ENCODE measurements around the gene IFIT1. TPM values are rescaled to one million over a fixed set of nuclear protein-coding genes. Genes with fewer than 3 reads are reported as not detected.
"Not testable (repeated sequence)": the region's sequence is repeated elsewhere in the genome, so short reads cannot be mapped to it uniquely, and the experiment has no call there.

Gene IFIT1, protein sequence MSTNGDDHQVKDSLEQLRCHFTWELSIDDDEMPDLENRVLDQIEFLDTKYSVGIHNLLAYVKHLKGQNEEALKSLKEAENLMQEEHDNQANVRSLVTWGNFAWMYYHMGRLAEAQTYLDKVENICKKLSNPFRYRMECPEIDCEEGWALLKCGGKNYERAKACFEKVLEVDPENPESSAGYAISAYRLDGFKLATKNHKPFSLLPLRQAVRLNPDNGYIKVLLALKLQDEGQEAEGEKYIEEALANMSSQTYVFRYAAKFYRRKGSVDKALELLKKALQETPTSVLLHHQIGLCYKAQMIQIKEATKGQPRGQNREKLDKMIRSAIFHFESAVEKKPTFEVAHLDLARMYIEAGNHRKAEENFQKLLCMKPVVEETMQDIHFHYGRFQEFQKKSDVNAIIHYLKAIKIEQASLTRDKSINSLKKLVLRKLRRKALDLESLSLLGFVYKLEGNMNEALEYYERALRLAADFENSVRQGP
- total RNA-seq: 1 to 10 TPM; 5.9 to 6.0 TPM

- Mint-ChIP-seq H3K27ac (peak within 1 kb of the TSS; percentile 70), H3K36me3 (ENCODE audit: low read depth) (no peaks in the 10 kb centered on the region), H3K9me3 (no peaks in the 10 kb centered on the region), H3K4me3 (peak within 1 kb of the TSS; percentile 73), H3K27me3 (ENCODE audit: low read depth) (no peaks in the 10 kb centered on the region), H3K4me1 (ENCODE audit: low read depth) (peaks cover 30% of the 10 kb centered on the region)
- peak; percentile 52 for DNase-seq
- CTCF ChIA-PET: interaction anchor here (0.6 to 2.6 kb wide), 9 partner anchors 8 to 264 kb away, joined by 3 to 8 read pairs (median 4); partner anchors contain the start of gene IFIT5
- intact Hi-C loops (cut with micrococcal nuclease): loop anchor here (1.0 to 2.0 kb wide), 3 partner anchors 22 to 172 kb away; partner anchors contain the start of gene IFIT5
These were observed at the start of gene IFIT1 for GRCh38 chr10:89391907-89392756. IFIT1 (plus strand) TSS chr10:89392623; CDS start chr10:89392713, 90 bp downstream.

DNA sequence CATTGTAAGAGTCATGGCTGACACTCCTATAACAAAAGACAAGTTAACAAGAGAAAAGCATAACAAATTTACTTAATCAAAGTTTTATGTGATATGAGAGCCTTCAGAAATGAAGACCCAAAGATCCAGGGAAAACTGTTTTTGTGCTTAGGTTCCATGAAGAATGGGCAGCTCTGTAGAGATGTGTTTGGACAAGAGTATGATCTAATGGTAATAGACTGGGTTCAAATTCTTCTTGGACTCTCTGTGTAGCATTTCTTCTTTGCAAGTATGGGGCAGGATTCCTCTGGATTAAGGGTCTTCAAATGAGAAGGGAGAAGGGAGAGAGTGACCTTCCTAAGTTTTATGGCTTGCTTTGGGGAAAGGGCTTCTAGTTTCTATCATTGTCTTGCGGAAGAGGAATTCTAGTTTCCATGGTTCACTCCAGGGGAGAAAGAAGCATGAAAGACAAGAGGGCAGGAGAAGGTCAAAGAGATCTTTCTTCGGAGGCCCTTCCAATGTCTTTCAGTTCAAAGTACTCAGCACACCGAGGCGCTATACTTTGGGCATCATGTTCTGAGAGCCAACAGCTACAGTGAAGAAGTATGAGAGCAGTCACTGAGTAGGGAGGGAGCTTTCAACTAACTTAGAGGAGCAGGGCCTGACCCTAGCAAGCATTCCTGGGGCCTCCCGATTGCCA, 49.2 kb upstream of the IFIT1 start:
- peaks cover 8% of the 10 kb centered on the region for H3K4me1 Mint-ChIP-seq (ENCODE audit: low read depth)
- no peak overlapping the region for H3K4me3 Mint-ChIP-seq
- peaks cover 2% of the 10 kb centered on the region for H3K36me3 Mint-ChIP-seq (ENCODE audit: low read depth)
- CTCF ChIA-PET: no interaction called here
- H3K9me3 Mint-ChIP-seq: no peaks in the 10 kb centered on the region
- DNase-seq: no peak
- intact Hi-C loops (cut with micrococcal nuclease): no loop called here
- no peaks in the 10 kb centered on the region for H3K27me3 Mint-ChIP-seq (ENCODE audit: low read depth)
- no peak overlapping the region for H3K27ac Mint-ChIP-seq

DNA sequence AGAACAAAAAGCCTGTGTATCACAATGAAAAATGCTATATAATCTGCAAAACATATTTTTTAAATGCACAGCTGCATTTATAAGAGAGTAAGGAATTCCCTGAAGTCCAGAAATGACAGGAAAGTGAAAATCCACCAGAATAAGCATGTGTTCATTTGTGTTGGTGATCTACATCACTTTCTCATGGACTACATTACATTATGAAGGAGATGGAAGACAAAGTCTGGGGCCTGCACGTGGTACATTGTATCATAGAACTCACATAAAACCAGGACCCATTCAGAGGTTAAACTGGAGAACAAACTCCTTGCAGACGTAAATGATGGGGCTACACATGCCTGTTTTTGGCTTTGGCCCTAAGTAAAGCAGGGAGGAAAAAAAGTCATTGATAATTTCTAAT, 48.3 kb upstream of the IFIT1 start:
- no peak for DNase-seq
- intact Hi-C loops (cut with micrococcal nuclease): no loop called here
- H3K27ac Mint-ChIP-seq: no peak overlapping the region
- H3K27me3 Mint-ChIP-seq (ENCODE audit: low read depth): no peaks in the 10 kb centered on the region
- H3K4me1 Mint-ChIP-seq (ENCODE audit: low read depth): peaks cover 14% of the 10 kb centered on the region
- peaks cover 2% of the 10 kb centered on the region for H3K36me3 Mint-ChIP-seq (ENCODE audit: low read depth)
- H3K9me3 Mint-ChIP-seq: no peaks in the 10 kb centered on the region
- CTCF ChIA-PET: no interaction called here
- H3K4me3 Mint-ChIP-seq: no peak overlapping the region

- Mint-ChIP-seq H3K27me3 (ENCODE audit: low read depth) (peaks cover 2% of the 10 kb centered on the region), H3K4me3 (no peak overlapping the region), H3K4me1 (ENCODE audit: low read depth) (peaks cover 18% of the 10 kb centered on the region), H3K9me3 (no peaks in the 10 kb centered on the region), H3K36me3 (ENCODE audit: low read depth) (no peaks in the 10 kb centered on the region), H3K27ac (no peak overlapping the region)
- no peak for DNase-seq
- intact Hi-C loops (cut with micrococcal nuclease): no loop called here
- CTCF ChIA-PET: interaction anchor here (1.0 kb wide), 1 partner anchor 24 kb away, joined by 3 read pairs; no protein-coding TSS in a partner anchor
These were observed 46.9 kb upstream of the IFIT1 start for GRCh38 chr10:89345367-89346000.

- Mint-ChIP-seq H3K4me3 (no peak overlapping the region), H3K9me3 (no peaks in the 10 kb centered on the region), H3K27me3 (ENCODE audit: low read depth) (peaks cover 2% of the 10 kb centered on the region), H3K27ac (no peak overlapping the region), H3K4me1 (ENCODE audit: low read depth) (peaks cover 30% of the 10 kb centered on the region), H3K36me3 (ENCODE audit: low read depth) (no peaks in the 10 kb centered on the region)
- CTCF ChIA-PET: interaction anchor here (1.0 to 1.6 kb wide), 2 partner anchors 17 to 22 kb away, joined by 3 to 8 read pairs; no protein-coding TSS in a partner anchor
- no peak for DNase-seq
- intact Hi-C loops (cut with micrococcal nuclease): no loop called here
These were observed 45.8 kb upstream of the IFIT1 start for GRCh38 chr10:89346405-89347254.

GRCh38 chr10:89347701-89348457, 44.5 kb upstream of the IFIT1 start:
- CTCF ChIA-PET: interaction anchor here (0.7 to 1.6 kb wide), 2 partner anchors 16 to 22 kb away, joined by 6 to 8 read pairs; no protein-coding TSS in a partner anchor
- H3K27me3 Mint-ChIP-seq (ENCODE audit: low read depth): peaks cover 2% of the 10 kb centered on the region

DNA sequence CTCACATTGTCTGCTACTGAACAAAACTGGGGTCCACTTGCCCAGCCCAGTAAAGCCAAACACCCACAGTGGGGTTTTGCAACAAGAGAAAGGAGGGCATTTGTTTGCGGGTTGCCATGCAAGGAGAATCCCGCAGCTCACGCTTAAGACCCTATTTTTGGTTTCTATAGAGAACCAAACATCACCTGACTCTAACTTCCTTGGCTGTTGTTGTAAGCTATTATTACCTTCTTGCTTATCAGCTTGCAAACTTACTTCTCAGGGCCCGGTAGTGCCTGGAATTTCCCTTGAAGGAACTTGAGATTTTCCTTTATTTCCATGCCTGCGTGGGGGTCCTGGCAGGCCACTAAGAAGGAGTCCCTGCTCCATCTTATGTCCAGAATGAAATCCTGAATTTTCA, 43.9 kb upstream of the IFIT1 start:
- Mint-ChIP-seq H3K27ac (no peak overlapping the region), H3K4me1 (ENCODE audit: low read depth) (peaks cover 37% of the 10 kb centered on the region), H3K9me3 (no peaks in the 10 kb centered on the region), H3K4me3 (no peak overlapping the region), H3K36me3 (ENCODE audit: low read depth) (no peaks in the 10 kb centered on the region), H3K27me3 (ENCODE audit: low read depth) (peaks cover 2% of the 10 kb centered on the region)
- CTCF ChIA-PET: interaction anchor here (1.1 kb wide), 1 partner anchor 21 kb away, joined by 3 read pairs; no protein-coding TSS in a partner anchor
- DNase-seq: no peak
- intact Hi-C loops (cut with micrococcal nuclease): no loop called here

More at GRCh38 chr10:89347701-89348457, 44.5 kb upstream of the IFIT1 start:
- Mint-ChIP-seq H3K4me1 (ENCODE audit: low read depth) (peaks cover 37% of the 10 kb centered on the region), H3K9me3 (no peaks in the 10 kb centered on the region), H3K27ac (no peak overlapping the region), H3K4me3 (no peak overlapping the region), H3K36me3 (ENCODE audit: low read depth) (no peaks in the 10 kb centered on the region)
- intact Hi-C loops (cut with micrococcal nuclease): no loop called here
- no peak for DNase-seq

DNA sequence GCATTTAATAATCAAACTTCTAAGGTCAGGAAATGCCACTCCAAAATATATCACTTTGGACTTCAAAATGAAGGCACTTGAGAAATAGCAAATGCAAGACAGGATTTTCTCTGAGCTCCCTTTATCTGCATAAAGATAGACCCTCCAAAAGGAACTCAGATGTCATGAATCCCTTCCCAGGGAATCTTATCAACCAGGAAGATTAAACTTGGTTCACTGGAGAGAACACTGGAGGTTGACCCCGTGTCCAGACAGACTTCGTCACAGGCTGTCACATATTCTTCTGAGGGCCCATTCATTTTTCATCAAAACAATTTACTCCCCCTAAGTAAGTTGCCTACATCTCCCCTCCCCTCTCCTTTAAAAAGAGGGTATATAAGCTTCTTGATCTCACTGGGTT, 43.4 kb upstream of the IFIT1 start:
- no peaks in the 10 kb centered on the region for H3K9me3 Mint-ChIP-seq
- no peak overlapping the region for H3K4me3 Mint-ChIP-seq
- peaks cover 2% of the 10 kb centered on the region for H3K27me3 Mint-ChIP-seq (ENCODE audit: low read depth)
- no peaks in the 10 kb centered on the region for H3K36me3 Mint-ChIP-seq (ENCODE audit: low read depth)
- intact Hi-C loops (cut with micrococcal nuclease): no loop called here
- no peak overlapping the region for H3K27ac Mint-ChIP-seq
- peaks cover 37% of the 10 kb centered on the region for H3K4me1 Mint-ChIP-seq (ENCODE audit: low read depth)
- CTCF ChIA-PET: interaction anchor here (1.1 kb wide), 1 partner anchor 21 kb away, joined by 3 read pairs; no protein-coding TSS in a partner anchor
- DNase-seq: no peak

DNA sequence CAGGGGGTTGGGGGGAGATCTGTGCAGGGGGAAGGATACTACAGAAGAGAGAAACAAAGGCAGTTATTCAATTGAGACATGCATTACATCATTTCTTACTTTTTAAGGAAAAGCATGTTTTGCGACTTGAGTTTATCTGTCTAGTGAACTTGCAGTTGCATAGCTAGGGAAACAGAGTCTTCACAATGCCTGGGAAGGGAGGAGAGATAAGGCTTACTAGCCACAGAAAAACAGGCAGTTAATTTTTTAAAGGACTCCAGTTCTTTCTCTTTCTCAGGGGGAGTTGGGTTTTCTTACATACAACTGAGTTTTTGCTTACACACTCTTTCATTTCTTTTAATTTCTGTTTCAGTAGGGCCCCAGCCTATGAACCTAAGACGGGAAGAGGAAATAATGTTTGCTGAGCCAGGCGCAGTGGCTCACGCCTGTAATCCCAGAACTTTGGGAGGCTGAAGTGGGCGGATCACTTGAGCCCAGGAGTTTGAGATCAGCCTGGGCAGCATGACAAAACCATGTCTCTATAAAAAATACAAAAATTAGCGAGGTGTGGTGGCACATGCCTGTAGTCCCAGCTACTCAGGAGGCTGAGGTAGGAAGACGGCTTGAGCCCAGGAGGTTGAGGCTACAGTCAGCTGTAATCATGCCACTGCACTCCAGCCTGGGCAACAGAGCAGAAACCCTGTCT, 41.6 kb upstream of the IFIT1 start:
- H3K4me3 Mint-ChIP-seq; H3K27me3 Mint-ChIP-seq (ENCODE audit: low read depth); H3K9me3 Mint-ChIP-seq; DNase-seq; H3K36me3 Mint-ChIP-seq (ENCODE audit: low read depth); H3K27ac Mint-ChIP-seq: not testable (repeated sequence)
- peaks cover 37% of the 10 kb centered on the region for H3K4me1 Mint-ChIP-seq (ENCODE audit: low read depth)
- intact Hi-C loops (cut with micrococcal nuclease): loop anchor here (2.0 kb wide), 1 partner anchor 16 kb away; no protein-coding TSS in a partner anchor
- CTCF ChIA-PET: interaction anchor here (0.7 to 1.4 kb wide), 4 partner anchors 9 to 321 kb away, joined by 3 to 4 read pairs (median 3); no protein-coding TSS in a partner anchor

DNA sequence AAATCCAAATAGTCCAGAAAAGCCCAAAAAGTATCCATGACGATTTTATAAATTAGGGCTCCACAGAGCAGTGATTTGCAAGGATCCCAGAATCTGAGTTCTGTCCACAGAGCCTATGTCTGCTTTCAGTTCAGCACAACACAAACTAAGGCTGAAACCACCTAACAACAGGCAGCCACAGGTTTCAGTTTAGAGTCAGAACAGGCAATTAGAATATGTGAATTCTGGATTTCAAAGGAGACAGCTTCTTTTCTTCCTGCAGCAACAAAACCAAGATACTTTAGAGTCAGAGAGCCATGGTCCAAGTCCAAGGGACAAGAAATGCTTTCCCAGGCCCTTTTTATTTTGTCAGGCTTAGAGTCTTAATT, 41.0 kb upstream of the IFIT1 start:
- intact Hi-C loops (cut with micrococcal nuclease): loop anchor here (2.0 kb wide), 1 partner anchor 15 kb away; no protein-coding TSS in a partner anchor
- Mint-ChIP-seq H3K4me3 (no peak overlapping the region), H3K36me3 (ENCODE audit: low read depth) (no peaks in the 10 kb centered on the region), H3K9me3 (no peaks in the 10 kb centered on the region), H3K27ac (no peak overlapping the region), H3K27me3 (ENCODE audit: low read depth) (peaks cover 2% of the 10 kb centered on the region), H3K4me1 (ENCODE audit: low read depth) (peaks cover 37% of the 10 kb centered on the region)
- DNase-seq: peak; percentile 48
- CTCF ChIA-PET: interaction anchor here (0.7 to 1.4 kb wide), 4 partner anchors 8 to 321 kb away, joined by 3 to 4 read pairs (median 3); no protein-coding TSS in a partner anchor
